Measurements from ENCODE around the gene ELP1. TPM values are rescaled to one million over a fixed set of nuclear protein-coding genes. Genes with fewer than 3 reads are reported as not detected.

ELP1 gene
- polyA plus RNA-seq, 1 donor (not counting 4 experiments of a cell fraction or from before 2014, with no cell fraction given): 49.6 TPM

DNA sequence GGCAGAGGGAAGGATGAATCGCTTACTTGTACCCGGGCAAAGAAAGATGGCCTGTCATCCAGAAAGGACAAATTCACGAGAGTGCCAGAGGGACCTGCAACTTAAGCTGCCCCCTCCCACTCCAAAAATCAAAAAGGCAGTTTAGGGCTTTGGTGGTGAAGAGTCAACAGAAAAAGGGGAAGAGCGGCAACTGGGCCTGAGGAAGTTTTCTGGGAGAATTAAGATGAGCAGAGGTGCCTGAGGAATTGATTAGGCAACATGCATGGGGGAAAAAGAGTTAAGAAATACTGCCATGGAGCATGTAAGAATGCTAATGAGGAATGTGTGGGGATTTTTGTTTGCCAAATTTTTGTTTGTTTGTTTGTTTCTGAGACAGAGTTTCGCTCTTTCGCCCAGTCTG is 76.4 kb downstream of the ELP1 start:
- TF ChIP-seq, protein P1, sequence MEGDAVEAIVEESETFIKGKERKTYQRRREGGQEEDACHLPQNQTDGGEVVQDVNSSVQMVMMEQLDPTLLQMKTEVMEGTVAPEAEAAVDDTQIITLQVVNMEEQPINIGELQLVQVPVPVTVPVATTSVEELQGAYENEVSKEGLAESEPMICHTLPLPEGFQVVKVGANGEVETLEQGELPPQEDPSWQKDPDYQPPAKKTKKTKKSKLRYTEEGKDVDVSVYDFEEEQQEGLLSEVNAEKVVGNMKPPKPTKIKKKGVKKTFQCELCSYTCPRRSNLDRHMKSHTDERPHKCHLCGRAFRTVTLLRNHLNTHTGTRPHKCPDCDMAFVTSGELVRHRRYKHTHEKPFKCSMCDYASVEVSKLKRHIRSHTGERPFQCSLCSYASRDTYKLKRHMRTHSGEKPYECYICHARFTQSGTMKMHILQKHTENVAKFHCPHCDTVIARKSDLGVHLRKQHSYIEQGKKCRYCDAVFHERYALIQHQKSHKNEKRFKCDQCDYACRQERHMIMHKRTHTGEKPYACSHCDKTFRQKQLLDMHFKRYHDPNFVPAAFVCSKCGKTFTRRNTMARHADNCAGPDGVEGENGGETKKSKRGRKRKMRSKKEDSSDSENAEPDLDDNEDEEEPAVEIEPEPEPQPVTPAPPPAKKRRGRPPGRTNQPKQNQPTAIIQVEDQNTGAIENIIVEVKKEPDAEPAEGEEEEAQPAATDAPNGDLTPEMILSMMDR (optimal IDR thresholded peaks at IDR 0.05 in 1 of 3, IDR thresholded peaks at IDR 0.05 in 1 of 3, conservative IDR thresholded peaks at IDR 0.05 in 1 of 3; ENCODE audit: extremely low read depth in 1 of 3, insufficient read depth in 2 of 3, low read length in 3 of 3): no peak
- TF ChIP-seq EZH2 (IDR thresholded peaks at IDR 0.05; ENCODE audit: low read length): no peak
- no peak overlapping the region for H3K9ac ChIP-seq (ENCODE audit: control insufficient read depth, extremely low read depth, insufficient read depth, low read length)
- no peaks in the 10 kb centered on the region for H3K27me3 ChIP-seq (ENCODE audit: control insufficient read depth, extremely low read depth, insufficient read depth, low read length)
- no peak overlapping the region for H3K4me3 ChIP-seq (ENCODE audit: control insufficient read depth in 2 of 3, extremely low read depth in 1 of 3, insufficient read depth in 2 of 3, low read depth in 1 of 3, low read length in 3 of 3)
- FAIRE-seq (no peak), DNase-seq (ENCODE audit: low read depth, low spot score) (no peak)
- H2AFZ ChIP-seq (ENCODE audit: control insufficient read depth, low read length): no peak overlapping the region
- no peak overlapping the region for H3K4me2 ChIP-seq (ENCODE audit: control insufficient read depth, extremely low read depth, insufficient read depth, low read depth, low read length)
- dilution Hi-C loops (cut with MboI; ENCODE audit: extremely low pct_ligation_motif_present, low sequenced_read_pairs): no loop called here
- no peaks in the 10 kb centered on the region for H3K36me3 ChIP-seq (ENCODE audit: control insufficient read depth in 2 of 2, extremely low read depth in 1 of 2, insufficient read depth in 2 of 2, low read length in 2 of 2)
- no peaks in the 10 kb centered on the region for H4K20me1 ChIP-seq (ENCODE audit: control insufficient read depth, extremely low read depth, insufficient read depth, low read length)
- peaks cover 19% of the 10 kb centered on the region for H3K4me1 ChIP-seq (ENCODE audit: control insufficient read depth, extremely low read depth, insufficient read depth, low read length)
- H3K9me3 ChIP-seq (ENCODE audit: control insufficient read depth, low read depth, low read length): no peaks in the 10 kb centered on the region
- H3K9me1 ChIP-seq (ENCODE audit: control insufficient read depth, extremely low read depth, insufficient read depth, low read length): no peaks in the 10 kb centered on the region
- no peaks in the 10 kb centered on the region for H3K79me2 ChIP-seq (ENCODE audit: control insufficient read depth, insufficient read depth, low read length)
- H3K27ac ChIP-seq (ENCODE audit: control insufficient read depth, insufficient read depth, low read length): no peak overlapping the region

DNA sequence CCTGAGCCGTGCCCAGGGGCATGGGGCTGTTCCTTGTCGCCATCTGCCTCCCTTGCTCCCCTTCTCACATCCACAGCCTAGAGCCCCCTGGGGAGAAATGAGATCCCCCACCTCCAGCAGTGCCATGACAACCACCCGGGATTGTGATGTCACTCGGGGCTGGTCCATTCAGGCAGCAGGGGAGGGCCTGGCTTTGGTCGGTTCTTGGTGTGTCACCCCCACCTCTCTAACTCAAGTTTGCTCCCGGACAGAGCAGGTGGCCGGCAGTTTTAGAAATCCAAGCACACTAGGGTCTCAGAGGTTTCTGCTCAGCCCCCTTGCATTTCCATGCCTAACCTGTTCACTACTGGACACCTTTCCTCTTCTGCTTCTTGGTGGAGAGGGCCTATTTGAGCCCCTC is 78.0 kb downstream of the ELP1 start, which contains the start of gene ACTL7B:
Gene ACTL7B (minus strand): TSS at position 99 of the 400 bp plus-strand sequence. CDS start 56 bp downstream, at position 43.
- Histone ChIP-seq H3K4me2 (ENCODE audit: control insufficient read depth, extremely low read depth, insufficient read depth, low read depth, low read length) (no peak within 1 kb of the TSS), H2AFZ (ENCODE audit: control insufficient read depth, low read length) (no peak within 1 kb of the TSS), H3K27me3 (ENCODE audit: control insufficient read depth, extremely low read depth, insufficient read depth, low read length) (no peaks in the 10 kb centered on the region), H3K79me2 (ENCODE audit: control insufficient read depth, insufficient read depth, low read length) (no peaks in the 10 kb centered on the region), H3K9me1 (ENCODE audit: control insufficient read depth, extremely low read depth, insufficient read depth, low read length) (no peaks in the 10 kb centered on the region), H3K4me1 (ENCODE audit: control insufficient read depth, extremely low read depth, insufficient read depth, low read length) (peaks cover 22% of the 10 kb centered on the region), H3K27ac (ENCODE audit: control insufficient read depth, insufficient read depth, low read length) (no peak within 1 kb of the TSS), H3K36me3 (ENCODE audit: control insufficient read depth in 2 of 2, extremely low read depth in 1 of 2, insufficient read depth in 2 of 2, low read length in 2 of 2) (no peaks in the 10 kb centered on the region), H3K9ac (ENCODE audit: control insufficient read depth, extremely low read depth, insufficient read depth, low read length) (no peak within 1 kb of the TSS), H4K20me1 (ENCODE audit: control insufficient read depth, extremely low read depth, insufficient read depth, low read length) (no peaks in the 10 kb centered on the region), H3K9me3 (ENCODE audit: control insufficient read depth, low read depth, low read length) (no peaks in the 10 kb centered on the region), H3K4me3 (ENCODE audit: control insufficient read depth in 2 of 3, extremely low read depth in 1 of 3, insufficient read depth in 2 of 3, low read depth in 1 of 3, low read length in 3 of 3) (no peak within 1 kb of the TSS)
- TF ChIP-seq, protein P1 (optimal IDR thresholded peaks at IDR 0.05 in 1 of 3, IDR thresholded peaks at IDR 0.05 in 1 of 3, conservative IDR thresholded peaks at IDR 0.05 in 1 of 3; ENCODE audit: extremely low read depth in 1 of 3, insufficient read depth in 2 of 3, low read length in 3 of 3): no peak
- TF ChIP-seq EZH2 (IDR thresholded peaks at IDR 0.05; ENCODE audit: low read length): no peak
- dilution Hi-C loops (cut with MboI; ENCODE audit: extremely low pct_ligation_motif_present, low sequenced_read_pairs): no loop called here
- DNase-seq (ENCODE audit: low read depth, low spot score) (no peak), FAIRE-seq (no peak)
